GM12874 (cell line): ENCODE measurements around the gene TUBGCP2.

ENCODE experiments used
- TF ChIP-seq, protein P1 (sequence below): IDR thresholded peaks from 2 replicates; pipeline ENCODE4 v1.5.1; 2011; ENCODE audit warnings: low read depth, mild to moderate bottlenecking, control low read depth, low read length, moderate library complexity; ENCODE audit not compliant: insufficient read depth

The TUBGCP2 gene

DNA sequence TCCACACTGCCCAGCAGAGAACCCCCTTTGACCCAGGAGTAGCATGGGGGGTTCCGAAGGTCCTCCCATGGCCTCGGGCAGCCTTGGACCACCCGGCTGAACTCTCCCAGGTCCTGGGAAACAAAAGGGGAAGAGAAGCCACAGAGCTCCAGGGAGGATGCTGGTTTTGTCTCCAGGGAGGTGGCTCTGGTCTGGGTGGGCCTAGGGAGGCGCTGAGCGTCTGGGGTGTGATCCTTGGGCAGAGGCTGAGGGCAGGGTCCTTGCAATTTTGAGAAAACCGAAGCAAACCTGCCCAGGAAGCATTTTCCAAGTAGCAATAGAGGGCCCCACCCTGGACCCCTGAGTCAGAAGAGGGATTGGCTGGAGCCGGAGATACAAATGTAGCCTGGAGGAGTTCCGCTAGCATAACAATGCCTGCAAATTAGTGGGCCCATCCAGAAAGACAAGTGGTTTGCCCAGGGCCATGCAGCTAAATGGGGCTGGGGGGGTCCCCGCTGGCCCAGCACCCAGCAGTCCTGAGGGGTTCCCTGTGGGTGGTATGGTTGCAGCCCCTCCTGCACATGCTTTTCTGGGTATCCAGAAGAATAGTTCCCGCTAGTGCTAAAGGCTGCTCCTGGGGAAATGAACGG is 76.6 kb downstream of the TUBGCP2 start:
- TF ChIP-seq, protein P1, sequence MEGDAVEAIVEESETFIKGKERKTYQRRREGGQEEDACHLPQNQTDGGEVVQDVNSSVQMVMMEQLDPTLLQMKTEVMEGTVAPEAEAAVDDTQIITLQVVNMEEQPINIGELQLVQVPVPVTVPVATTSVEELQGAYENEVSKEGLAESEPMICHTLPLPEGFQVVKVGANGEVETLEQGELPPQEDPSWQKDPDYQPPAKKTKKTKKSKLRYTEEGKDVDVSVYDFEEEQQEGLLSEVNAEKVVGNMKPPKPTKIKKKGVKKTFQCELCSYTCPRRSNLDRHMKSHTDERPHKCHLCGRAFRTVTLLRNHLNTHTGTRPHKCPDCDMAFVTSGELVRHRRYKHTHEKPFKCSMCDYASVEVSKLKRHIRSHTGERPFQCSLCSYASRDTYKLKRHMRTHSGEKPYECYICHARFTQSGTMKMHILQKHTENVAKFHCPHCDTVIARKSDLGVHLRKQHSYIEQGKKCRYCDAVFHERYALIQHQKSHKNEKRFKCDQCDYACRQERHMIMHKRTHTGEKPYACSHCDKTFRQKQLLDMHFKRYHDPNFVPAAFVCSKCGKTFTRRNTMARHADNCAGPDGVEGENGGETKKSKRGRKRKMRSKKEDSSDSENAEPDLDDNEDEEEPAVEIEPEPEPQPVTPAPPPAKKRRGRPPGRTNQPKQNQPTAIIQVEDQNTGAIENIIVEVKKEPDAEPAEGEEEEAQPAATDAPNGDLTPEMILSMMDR = no peak

DNA sequence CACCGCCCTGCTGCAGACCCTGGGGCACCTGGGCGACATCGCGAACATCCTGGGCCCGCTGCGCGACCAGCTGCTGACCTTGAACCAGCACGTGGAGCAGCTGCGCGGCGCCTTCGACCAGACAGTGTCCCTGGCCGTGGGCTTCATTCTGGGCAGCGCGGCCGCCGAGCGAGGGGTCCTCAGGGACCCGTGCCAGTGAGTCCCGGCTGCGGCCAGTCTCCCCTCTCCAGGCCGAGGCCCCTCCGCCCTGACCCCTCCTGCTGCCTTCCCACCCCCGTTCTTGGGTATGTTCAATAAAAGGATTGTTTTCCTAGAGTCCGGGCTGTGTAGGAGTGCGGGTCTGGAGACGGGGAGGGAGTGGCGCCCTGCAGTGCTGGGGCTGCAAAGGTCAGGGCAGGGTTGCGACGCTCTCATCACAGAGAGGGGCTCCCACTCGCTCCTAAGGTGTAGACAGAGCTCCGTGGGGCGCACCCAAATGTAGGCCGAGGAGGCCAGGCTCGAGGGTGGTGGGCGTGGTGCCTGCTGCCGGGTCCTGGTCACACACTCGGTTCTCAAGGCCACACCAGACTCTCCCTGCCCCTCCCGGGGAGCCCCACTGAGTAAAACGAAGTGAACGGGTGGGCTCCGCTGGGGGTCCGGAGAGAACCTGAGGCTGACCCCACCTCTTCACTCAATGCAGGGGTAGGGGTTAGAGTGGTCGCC is 77.3 kb downstream of the TUBGCP2 start:
- TF ChIP-seq, protein P1 = no peak

DNA sequence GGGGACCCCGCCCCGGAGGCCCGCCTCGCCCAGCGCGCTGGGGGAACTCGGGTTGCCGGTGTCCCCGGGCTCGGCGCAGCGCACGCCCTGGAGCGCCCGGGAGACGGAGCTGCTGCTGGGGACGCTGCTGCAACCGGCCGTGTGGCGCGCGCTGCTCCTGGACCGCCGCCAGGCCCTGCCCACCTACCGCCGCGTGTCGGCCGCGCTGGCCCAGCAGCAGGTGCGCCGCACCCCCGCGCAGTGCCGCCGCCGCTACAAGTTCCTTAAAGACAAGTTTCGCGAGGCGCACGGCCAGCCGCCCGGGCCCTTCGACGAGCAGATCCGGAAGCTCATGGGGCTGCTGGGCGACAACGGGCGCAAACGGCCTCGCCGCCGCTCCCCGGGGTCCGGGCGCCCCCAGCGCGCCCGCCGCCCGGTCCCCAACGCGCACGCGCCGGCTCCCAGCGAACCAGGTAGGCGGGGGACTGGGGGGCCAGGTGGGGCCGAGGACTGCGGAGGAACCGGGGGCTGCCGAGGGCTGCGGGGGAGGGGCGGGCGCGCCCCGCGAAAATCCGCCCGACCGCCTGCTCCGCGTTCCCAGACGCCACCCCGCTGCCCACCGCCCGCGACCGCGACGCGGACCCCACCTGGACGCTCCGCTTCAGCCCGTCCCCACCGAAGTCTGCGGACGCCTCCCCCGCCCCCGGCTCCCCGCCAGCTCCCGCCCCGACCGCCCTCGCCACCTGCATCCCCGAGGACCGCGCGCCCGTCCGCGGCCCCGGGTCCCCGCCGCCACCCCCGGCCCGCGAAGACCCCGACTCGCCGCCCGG is 78.1 kb downstream of the TUBGCP2 start:
- TF ChIP-seq, protein P1 = no peak

DNA sequence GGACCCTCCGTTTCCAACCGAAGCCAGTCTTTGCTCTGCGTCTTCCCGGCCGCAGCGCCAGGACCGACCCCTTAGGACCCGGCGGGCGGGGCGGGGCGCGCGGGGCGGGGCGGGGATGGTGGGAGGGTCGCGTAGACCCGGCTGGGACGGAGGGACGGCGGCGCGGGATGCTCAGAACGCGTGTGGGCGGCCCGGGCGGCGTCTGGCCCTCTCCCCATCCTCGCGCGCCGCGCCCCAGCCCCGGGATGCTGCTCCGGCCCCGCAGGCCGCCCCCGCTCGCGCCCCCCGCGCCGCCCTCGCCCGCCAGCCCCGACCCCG is 78.7 kb downstream of the TUBGCP2 start, which contains the start of gene UTF1:
UTF1 (plus strand) TSS at position 174 of the 318 bp plus-strand sequence; CDS start at position 246, 72 bp downstream.
- TF ChIP-seq, protein P1 = no peak

DNA sequence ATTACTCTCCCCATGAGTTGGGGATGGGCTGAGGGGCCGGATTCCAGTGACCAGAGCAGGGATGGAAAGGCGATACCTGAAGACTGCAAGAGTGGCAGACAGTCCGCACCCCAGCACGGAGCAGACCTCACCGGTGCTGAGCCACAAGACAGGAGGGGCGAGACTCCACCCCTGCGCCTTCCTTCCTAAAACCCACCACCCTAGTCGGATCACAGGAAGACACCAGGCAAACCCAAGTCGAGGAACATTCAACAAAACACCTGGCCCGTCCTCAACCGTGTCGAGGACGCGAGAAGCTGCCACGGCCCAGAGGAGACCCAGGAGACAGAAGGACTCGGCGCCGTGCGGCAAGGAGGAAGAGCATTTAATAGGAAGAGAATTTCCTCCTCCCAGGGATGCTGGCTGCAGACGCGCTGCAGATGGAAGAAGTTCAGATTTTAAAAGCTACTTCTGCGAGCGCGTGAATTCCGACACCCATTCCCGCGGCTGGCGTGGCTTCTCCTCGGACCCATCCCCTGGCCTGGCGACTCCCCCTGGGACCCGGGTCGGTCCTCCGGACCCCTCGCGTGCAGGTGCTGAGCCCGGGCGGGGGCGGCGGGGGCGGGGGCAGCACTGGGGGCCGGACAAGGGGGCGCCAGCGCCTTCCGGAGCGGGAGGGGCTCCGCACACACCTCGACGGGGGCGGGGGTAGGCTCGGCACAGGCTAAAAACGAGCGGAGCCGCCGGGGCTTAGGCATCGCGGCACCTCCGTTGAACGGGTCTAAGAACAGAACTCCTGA is 79.2 kb downstream of the TUBGCP2 start:
- TF ChIP-seq, protein P1 = no peak
